ENCODE measurements around the gene WDR35.
"Not testable (repeated sequence)": the region's sequence is repeated elsewhere in the genome, so short reads cannot be mapped to it uniquely, and the experiment has no call there.

The WDR35 gene

GRCh38 chr2:19894134-19894792, 95.6 kb downstream of the WDR35 start:
- no peak for DNase-seq (ENCODE audit: low spot score)

GRCh38 chr2:19893520-19894133, 96.3 kb downstream of the WDR35 start:
- DNase-seq (ENCODE audit: low spot score), result no peak

GRCh38 chr2:19891971-19892370, 97.9 kb downstream of the WDR35 start:
- not testable (repeated sequence) for DNase-seq (ENCODE audit: low spot score)

GRCh38 chr2:19890104-19890503, 99.8 kb downstream of the WDR35 start:
- DNase-seq (ENCODE audit: low spot score), result no peak

GRCh38 chr2:19888831-19889230, 101.1 kb downstream of the WDR35 start:
- DNase-seq (ENCODE audit: low spot score), result no peak

GRCh38 chr2:19887510-19887909, 102.4 kb downstream of the WDR35 start:
- DNase-seq (ENCODE audit: low spot score), result no peak

- no peak for DNase-seq (ENCODE audit: low spot score)
Measured at GRCh38 chr2:19886261-19886660, 103.6 kb downstream of the WDR35 start.

- no peak for DNase-seq (ENCODE audit: low spot score)
Measured at GRCh38 chr2:19885791-19886190, 104.1 kb downstream of the WDR35 start.

- no peak for DNase-seq (ENCODE audit: low spot score)
Measured at GRCh38 chr2:19883971-19884720, 105.8 kb downstream of the WDR35 start.

GRCh38 chr2:19883486-19883885, 106.4 kb downstream of the WDR35 start:
- DNase-seq (ENCODE audit: low spot score), result no peak

GRCh38 chr2:19882286-19882685, 107.6 kb downstream of the WDR35 start:
- DNase-seq (ENCODE audit: low spot score), result no peak

- DNase-seq (ENCODE audit: low spot score), result no peak
Measured at GRCh38 chr2:19881908-19882265, 108.0 kb downstream of the WDR35 start.

GRCh38 chr2:19881221-19881907, 108.5 kb downstream of the WDR35 start:
- no peak for DNase-seq (ENCODE audit: low spot score)

GRCh38 chr2:19880191-19880590, 109.7 kb downstream of the WDR35 start:
- DNase-seq (ENCODE audit: low spot score), result not testable (repeated sequence)

GRCh38 chr2:19879120-19879519, 110.8 kb downstream of the WDR35 start:
- DNase-seq (ENCODE audit: low spot score), result no peak

- no peak for DNase-seq (ENCODE audit: low spot score)
Measured at GRCh38 chr2:19878268-19879046, 111.4 kb downstream of the WDR35 start.

GRCh38 chr2:19876751-19877150, 113.2 kb downstream of the WDR35 start:
- no peak for DNase-seq (ENCODE audit: low spot score)

- DNase-seq (ENCODE audit: low spot score), result no peak
Measured at GRCh38 chr2:19875280-19875679, 114.6 kb downstream of the WDR35 start.

GRCh38 chr2:19874726-19875125, 115.2 kb downstream of the WDR35 start:
- DNase-seq (ENCODE audit: low spot score), result no peak

GRCh38 chr2:19873014-19873413, 116.9 kb downstream of the WDR35 start:
- DNase-seq (ENCODE audit: low spot score), result no peak

- DNase-seq (ENCODE audit: low spot score), result no peak
Measured at GRCh38 chr2:19872302-19872701, 117.6 kb downstream of the WDR35 start.

GRCh38 chr2:19871836-19872235, 118.1 kb downstream of the WDR35 start:
- no peak for DNase-seq (ENCODE audit: low spot score)

All from hematopoietic multipotent progenitor cell treated with erythropoietin and hydrocortisone succinate and interleukin-3 and kit ligand, for 15 days (in vitro differentiated cells).